GM18870 (cell line): ENCODE results near the gene KLC1.

Source experiments
- ATAC-seq: cut with Tn5 transposase; IDR thresholded peaks from one replicate; pipeline ENCODE4 v1.9.1; 2021; ENCODE audit warnings: moderate library complexity; ENCODE audit not compliant: unreplicated experiment

The KLC1 gene

GRCh38 chr14:103688906-103689902 is 60.2 kb downstream of the KLC1 start:
- ATAC-seq: no peak

GRCh38 chr14:103690332-103690731 is 61.3 kb downstream of the KLC1 start:
- ATAC-seq: no peak

- peak; percentile 66 for ATAC-seq
Measured at GRCh38 chr14:103691655-103692054, 62.6 kb downstream of the KLC1 start.

GRCh38 chr14:103692159-103692558 is 63.1 kb downstream of the KLC1 start:
- peak; percentile 5 for ATAC-seq

- no peak for ATAC-seq
Measured at GRCh38 chr14:103692871-103693270, 63.9 kb downstream of the KLC1 start.

GRCh38 chr14:103693515-103693914 is 64.5 kb downstream of the KLC1 start:
- ATAC-seq: no peak

- no peak for ATAC-seq
Measured at GRCh38 chr14:103694572-103695026, 65.6 kb downstream of the KLC1 start.

GRCh38 chr14:103695296-103696069 is 66.5 kb downstream of the KLC1 start:
- no peak for ATAC-seq

GRCh38 chr14:103696070-103696402 is 67.0 kb downstream of the KLC1 start:
- no peak for ATAC-seq

- ATAC-seq: no peak
Measured at GRCh38 chr14:103696466-103697071, 67.6 kb downstream of the KLC1 start.

GRCh38 chr14:103697206-103697602 is 68.2 kb downstream of the KLC1 start:
- no peak for ATAC-seq

GRCh38 chr14:103697603-103698379 is 68.8 kb downstream of the KLC1 start:
- ATAC-seq: no peak

GRCh38 chr14:103698380-103699260 is 69.6 kb downstream of the KLC1 start:
- no peak for ATAC-seq

- no peak for ATAC-seq
Measured at GRCh38 chr14:103699261-103699661, 70.2 kb downstream of the KLC1 start.

- ATAC-seq: no peak
Measured at GRCh38 chr14:103699901-103700752, 71.1 kb downstream of the KLC1 start.

GRCh38 chr14:103700753-103701490 is 71.9 kb downstream of the KLC1 start:
- no peak for ATAC-seq

- no peak for ATAC-seq
Measured at GRCh38 chr14:103702095-103702494, 73.1 kb downstream of the KLC1 start.
